Measurements from ENCODE around the gene MGAT4B.

MGAT4B gene

DNA sequence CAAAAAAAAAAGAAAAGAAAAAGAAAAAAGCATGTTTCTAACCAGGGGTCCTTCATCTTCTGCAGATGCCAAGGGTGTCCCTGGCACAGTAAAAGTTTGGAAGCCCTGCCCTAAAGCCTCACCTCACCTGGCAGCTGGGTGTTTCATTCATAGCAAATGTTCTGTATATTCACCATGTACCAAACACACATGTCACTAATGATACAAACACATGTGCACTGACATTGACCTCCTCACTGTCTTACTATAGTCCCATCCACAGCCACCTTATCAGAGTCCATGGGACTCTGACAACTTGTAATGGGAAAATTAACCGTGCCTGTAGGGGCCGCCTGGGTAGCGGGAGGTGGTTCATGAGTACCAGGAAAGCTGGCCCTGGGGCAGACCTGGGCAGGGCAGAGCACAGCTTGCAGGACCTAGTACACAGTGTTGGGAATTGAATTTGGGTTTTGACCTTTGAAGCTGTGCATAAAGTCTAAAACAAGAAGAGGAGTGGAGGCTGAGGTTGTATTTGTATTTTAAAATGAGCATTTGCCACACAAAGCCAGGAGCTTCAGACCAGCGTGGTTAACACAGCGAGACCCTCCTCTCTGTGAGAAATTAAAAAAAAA lies 6.4 kb upstream of the MGAT4B start:
- no peak overlapping the region for H3K4me3 ChIP-seq (ENCODE audit: low read depth, low read length)

DNA sequence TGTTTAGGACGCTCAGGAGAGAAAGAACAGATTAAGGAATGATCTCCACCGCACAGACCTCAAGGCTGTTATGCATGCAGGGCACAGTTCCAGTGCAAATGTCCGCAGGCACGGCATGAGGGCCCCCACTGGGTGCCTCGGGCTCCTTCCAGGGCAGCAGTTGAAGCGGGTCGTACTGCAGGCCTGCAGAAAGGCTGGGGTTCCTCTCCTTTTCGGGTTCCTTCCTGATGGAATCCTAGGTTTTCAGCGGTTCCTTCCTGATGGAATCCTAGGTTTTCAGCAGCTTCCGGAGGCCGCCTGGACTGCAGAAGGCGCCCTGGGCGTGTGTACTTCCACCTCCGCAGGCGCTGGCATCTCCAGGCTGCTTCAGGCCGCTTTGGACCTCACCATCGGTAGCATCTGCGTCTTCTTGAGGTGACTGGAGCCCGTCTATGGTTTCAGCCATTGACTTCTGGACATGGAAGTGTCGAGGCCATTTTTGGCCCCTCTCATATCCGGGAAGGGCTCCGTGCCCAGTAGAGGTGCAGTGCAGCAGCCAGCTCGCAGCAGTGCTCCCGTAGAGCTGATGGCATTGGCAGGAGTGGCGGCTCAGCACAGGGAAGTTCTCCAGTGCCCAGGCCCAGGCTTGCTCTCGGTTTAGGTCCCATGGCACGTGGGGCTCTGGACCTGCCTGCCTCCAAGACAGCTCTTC lies 5.6 kb upstream of the MGAT4B start:
- no peak overlapping the region for H3K4me3 ChIP-seq (ENCODE audit: low read depth, low read length)

- H3K4me3 ChIP-seq (ENCODE audit: low read depth, low read length) = peak overlapping the region; percentile 62
Observed at GRCh38 chr5:179805529-179806249, 977 bp downstream of the MGAT4B start.

DNA sequence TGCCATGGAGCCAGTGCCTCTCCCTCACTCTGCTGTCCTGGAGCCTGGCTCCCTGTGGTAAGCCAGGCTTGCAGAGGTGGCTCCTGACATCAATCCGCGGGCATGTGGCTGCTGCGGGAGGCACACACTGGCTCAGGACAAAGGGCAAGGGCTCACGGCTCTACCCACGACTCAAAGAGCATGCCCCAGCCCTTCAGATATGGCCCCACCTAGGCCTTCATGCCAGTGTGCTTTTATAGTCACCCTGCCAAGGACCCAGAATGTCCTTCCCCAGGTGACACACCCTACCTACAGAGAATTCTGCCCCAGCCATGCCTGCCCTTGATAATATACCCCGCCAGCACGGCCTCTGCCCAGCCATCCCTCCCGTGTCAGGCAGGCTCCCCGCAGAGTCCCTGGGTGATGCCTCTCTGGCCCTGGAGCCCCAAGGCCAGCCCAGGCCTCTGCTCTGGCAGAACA lies 1.6 kb downstream of the MGAT4B start:
- H3K4me3 ChIP-seq (ENCODE audit: low read depth, low read length) = peak overlapping the region; percentile 62

DNA sequence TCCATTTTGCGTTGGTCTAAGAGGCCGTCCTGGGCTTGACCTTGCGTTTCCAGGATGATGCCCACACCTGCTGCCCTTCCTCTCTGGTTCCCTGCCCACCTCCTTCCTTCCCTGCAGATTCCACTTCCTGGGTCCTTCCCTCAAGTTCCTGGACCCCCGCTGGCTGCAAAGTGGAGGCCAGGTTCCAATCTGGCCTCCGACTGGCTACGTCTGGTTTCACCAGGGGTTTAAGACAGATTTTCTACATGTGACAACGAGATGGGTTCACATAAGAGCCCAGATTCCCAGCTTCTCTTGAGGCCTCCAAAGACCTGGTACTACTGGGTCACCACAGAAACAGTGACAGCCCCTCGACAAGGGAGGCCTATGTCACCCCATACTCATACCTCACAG lies 2.1 kb downstream of the MGAT4B start:
- no peak overlapping the region for H3K4me3 ChIP-seq (ENCODE audit: low read depth, low read length)

- H3K4me3 ChIP-seq (ENCODE audit: low read depth, low read length) = no peak overlapping the region
Observed at GRCh38 chr5:179803651-179804554, 2.8 kb downstream of the MGAT4B start.

DNA sequence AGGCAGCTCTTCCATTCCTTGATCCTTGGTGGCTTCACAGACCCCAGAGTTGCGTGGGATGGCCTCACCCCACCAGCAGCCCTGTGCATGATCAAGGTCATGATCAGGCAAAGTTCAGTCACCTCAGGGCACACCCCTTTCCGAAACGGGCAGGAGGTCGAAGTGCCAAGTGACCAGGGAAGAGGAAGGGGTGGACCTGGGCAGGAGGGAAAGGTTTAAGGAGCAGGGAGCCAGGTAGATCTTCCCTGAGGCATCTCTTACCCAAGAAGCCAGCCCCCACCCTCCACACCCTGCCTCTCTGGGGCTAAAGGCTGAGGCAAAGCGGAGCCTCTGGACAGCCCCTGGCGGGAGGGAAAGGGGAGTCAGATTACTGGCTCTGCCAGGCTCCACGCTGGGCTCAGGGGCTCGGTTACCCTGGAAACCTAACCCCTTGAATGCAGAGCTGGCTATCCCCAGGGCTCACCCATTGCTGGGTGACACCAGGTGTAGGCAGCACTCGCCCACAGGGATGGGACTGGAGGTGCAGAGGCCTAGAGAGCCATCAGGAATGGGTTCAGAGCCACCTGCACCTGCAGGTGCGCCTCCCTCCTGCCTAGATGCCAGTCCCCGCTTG lies 3.6 kb downstream of the MGAT4B start:
- H3K4me3 ChIP-seq (ENCODE audit: low read depth, low read length) = no peak overlapping the region

DNA sequence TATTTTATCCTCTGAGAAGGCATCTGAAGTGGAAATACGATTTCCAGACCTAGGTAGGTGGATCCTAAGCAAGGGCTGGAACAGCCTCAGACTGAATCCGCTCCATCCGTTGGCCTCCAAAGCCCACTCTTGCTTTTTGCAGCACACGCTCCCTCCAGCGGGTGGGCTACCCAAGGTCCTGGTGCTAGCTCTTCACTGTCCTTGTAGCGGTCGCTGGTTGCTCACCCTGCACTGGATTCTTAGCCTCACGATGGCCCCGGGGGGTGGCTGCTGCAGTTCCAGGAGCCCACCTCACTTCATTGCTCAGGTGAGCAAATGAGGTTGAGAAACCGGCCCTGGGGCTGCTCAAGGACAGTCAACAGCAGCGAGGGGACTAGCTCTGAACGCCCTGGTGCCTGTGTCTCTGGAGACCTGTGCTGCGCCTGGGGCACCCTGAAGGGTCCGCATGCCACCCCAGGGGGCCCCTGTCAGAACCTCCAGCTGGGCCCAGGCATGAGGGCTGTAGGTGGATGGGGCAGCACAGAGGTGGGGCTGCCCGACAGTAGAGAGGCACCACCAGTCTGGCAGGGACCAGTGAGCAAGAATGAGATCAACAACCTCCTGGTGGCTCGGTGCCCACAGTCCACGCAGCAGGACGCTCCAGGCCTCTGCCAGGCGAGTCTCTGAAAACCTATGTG lies 4.3 kb downstream of the MGAT4B start:
- H3K4me3 ChIP-seq (ENCODE audit: low read depth, low read length) = no peak overlapping the region

DNA sequence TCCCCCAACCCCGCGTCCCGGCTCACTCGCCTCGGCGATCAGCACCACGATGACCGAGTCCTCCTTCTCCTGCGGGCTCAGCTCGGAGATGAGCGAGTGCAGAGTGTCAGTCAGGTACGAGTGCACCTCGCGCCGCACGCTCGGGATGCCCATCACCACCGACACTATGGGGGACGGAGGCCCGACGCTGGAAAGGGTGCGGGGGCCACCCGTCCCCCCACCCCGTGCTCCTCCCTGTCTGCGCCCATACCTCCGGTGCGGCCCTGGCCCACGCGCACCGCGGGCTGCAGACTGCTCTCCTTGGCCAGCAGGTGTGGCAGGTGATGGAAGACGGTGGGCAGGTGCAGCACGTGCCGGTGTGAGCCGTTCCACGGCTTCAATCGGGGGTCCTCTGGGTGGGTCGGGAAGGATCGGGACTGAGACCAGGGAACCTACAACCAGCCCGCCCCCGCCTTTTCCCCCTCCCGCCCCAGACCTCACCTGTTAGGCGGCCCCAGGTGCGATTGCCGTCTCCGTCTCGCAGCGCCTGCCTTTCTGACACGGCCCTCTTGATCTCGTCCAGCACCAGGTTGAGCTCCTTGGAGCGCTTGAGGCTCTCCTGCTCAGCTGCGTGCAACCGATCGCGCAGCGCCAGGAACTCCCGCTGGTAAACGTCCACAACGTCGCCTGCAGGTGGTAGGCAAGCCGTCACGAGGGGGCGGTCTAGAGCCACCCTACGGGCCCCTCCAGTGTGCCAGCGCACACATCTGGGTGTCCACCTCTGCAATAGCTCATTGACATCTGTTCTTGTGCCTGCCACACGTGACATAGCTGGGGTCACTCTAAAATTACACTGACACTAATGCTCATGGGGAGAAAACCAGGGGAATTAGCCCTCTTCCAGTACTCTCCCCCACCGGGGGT lies 5.1 kb downstream of the MGAT4B start:
- H3K4me3 ChIP-seq (ENCODE audit: low read depth, low read length) = no peak overlapping the region

DNA sequence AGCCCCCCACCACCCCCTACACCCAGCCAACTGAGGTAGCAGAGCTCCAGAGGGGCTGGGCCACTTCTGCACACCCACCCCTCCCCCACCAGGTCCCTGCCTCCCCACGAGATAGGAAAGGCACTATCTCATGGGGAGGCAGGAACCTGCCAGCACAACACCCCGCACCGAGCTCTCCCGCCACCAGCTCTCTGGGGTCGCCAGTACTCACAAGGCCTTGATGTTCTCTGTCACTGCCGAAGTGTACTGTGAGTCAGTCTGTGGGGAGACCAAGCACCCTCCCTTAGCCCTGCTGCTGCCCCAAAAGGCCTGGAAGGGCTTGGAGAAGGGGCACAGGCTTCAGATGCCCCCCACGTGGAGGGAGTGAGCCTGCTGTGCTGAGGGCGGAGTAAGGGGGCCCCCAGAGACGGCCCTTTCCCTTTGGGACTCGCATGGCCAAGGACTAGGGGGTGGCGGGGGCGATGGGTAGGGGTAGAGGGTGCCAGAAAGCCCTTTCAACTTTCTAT lies 5.9 kb downstream of the MGAT4B start:
- H3K4me3 ChIP-seq (ENCODE audit: low read depth, low read length) = no peak overlapping the region

DNA sequence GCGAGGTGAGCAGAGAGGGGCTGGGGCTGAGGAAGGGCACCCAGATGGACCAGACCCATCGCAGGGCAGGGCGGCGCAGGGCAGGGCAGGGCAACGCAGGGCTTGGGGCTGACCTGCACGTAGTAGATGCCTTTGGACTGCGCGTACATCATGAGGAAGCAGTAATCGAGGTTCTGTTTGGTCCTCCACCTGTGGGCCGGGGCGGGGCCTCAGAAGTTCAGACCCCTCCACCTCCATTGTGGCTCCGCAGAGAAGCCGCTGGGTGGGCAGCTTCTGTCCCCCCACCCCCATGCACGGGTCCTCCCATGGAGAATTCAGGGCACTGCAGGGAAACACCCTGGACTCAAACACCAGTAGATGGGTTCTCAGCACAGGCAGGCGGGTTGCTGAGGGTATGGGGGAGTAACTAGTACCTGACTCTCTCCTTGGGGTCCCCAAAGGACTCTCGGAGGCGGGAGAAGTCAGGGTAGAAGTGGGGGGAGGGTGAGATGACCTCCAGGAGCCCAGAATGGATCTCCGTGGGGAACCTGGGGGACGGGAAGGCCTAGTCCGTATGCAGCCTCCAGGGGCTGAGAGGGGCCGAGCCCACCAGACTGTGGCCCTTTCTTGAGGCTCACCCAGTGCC lies 6.5 kb downstream of the MGAT4B start:
- no peak overlapping the region for H3K4me3 ChIP-seq (ENCODE audit: low read depth, low read length)

- H3K4me3 ChIP-seq (ENCODE audit: low read depth, low read length) = no peak overlapping the region
Observed at GRCh38 chr5:179799644-179799973, 7.1 kb downstream of the MGAT4B start.

DNA sequence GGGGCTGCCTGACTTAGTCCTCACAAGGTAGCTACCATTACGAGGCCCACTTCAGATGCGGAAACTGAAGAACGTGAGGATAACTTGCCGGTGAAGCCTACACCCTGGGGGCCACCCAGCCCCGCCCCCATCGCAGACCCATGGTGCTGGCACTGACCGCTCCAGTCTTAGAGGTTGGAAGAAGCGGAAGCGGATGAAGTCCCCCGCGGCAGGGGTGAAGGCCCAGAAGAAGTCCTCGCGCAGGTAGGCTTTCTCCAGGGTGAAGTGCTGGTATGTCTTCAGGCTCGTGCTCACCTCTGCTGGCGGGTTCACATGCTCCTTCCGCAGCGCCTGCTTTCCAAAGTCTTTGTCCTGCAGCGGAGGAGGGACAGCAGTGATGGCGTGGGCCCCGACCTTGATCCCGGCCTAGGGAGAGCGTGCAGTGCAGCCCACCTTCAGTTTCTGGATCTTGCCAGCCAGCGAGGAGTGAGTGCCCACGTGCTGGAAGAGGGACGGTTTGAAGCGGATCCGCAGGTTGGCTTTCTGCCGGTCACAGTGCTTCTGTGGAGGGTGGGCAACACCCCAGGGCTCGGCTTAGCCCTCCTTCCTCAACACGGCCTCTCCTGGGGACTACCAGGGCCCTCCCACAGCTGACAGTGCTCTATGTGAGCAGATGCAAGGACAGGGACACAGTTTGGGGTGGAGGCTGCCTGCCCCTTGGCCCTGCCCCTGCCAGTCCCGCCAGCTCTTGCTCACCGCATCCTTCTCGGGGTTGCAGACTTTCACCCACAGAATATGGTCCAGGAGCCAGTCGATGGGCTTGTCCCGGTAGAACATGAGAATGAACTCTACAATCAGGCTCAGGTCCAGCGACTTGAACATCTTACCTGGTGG lies 7.7 kb downstream of the MGAT4B start:
- H3K4me3 ChIP-seq (ENCODE audit: low read depth, low read length) = no peak overlapping the region

GRCh38 chr5:179798144-179798770 lies 8.4 kb downstream of the MGAT4B start:
- no peak overlapping the region for H3K4me3 ChIP-seq (ENCODE audit: low read depth, low read length)

DNA sequence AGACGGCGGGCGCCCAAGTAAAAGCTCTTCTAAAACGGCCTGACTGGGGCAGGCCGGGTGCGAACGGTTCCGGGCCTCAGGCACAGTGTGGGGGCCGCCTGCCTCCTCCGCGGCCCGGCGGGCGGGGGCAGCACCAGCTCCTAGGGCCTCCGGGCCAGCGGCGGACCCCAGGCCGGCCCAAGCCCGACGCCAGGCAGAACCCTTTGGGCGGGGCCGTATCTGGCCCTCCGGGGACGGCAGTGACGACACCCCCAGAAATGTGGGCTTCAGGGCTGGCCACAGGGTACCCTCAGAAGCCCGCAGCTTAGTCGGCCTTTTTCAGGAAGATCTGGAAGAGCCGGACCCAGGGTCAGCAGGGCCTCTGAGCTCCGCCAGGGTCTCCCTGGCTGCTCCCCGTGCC lies 8.9 kb downstream of the MGAT4B start:
- H3K4me3 ChIP-seq (ENCODE audit: low read depth, low read length) = no peak overlapping the region

- H3K4me3 ChIP-seq (ENCODE audit: low read depth, low read length) = peak overlapping the region; percentile 45
Observed at GRCh38 chr5:179796877-179797608, 9.6 kb downstream of the MGAT4B start.
